ENCODE results near the gene NDUFB4. TPM values are rescaled to one million over a fixed set of nuclear protein-coding genes. Genes with fewer than 3 reads are reported as not detected.

Gene NDUFB4
- 117 and 121 TPM in 2 replicates for total RNA-seq

DNA sequence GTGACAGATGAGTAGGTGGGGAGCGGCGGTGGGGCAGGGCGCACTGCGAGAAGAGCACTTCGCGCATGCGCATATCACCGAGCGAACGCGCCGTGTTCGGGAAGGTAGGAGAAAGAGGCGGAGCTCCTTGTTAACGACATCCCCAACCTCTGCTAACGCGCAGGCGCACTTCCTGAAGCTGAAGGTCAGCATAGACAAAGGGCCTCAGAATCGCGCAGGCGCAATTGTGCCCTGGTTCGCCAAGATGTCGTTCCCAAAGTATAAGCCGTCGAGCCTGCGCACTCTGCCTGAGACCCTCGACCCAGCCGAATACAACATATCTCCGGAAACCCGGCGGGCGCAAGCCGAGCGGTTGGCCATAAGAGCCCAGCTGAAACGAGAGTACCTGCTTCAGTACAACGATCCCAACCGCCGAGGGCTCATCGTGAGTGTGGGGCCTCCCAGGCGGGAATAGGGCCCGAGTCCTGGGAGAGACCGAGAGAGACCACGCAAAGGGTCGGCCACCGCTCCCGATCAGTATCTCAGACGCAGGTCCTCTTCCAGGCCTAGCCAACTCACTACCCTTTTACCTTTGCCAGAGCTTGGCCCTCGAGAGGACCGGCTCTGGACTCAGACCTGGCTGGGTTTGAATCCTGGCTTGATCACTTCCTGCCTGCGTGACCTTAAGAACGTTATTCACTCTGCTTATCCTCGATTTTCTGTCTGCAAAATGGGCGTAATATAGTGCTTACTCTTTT, at the start of gene NDUFB4:
TSS of gene NDUFB4 (plus strand) at position 221 of the 737 bp plus-strand sequence. CDS start at position 245, 24 bp downstream.
- intact Hi-C loops (cut with micrococcal nuclease), result loop anchor here (1.0 to 10.0 kb wide), 15 partner anchors 35 to 1919 kb away; partner anchors contain the start of genes B4GALT4, CFAP91, COX17 and EAF2

GRCh38 chr3:120550546-120550945, 45.6 kb upstream of the NDUFB4 start:
- intact Hi-C loops (cut with micrococcal nuclease), result loop anchor here (10.0 kb wide), 1 partner anchor 846 kb away; the partner anchor contains the start of gene CFAP91

GRCh38 chr3:120552184-120553172, 43.7 kb upstream of the NDUFB4 start:
- intact Hi-C loops (cut with micrococcal nuclease), result loop anchor here (10.0 kb wide), 1 partner anchor 848 kb away; the partner anchor contains the start of gene CFAP91

DNA sequence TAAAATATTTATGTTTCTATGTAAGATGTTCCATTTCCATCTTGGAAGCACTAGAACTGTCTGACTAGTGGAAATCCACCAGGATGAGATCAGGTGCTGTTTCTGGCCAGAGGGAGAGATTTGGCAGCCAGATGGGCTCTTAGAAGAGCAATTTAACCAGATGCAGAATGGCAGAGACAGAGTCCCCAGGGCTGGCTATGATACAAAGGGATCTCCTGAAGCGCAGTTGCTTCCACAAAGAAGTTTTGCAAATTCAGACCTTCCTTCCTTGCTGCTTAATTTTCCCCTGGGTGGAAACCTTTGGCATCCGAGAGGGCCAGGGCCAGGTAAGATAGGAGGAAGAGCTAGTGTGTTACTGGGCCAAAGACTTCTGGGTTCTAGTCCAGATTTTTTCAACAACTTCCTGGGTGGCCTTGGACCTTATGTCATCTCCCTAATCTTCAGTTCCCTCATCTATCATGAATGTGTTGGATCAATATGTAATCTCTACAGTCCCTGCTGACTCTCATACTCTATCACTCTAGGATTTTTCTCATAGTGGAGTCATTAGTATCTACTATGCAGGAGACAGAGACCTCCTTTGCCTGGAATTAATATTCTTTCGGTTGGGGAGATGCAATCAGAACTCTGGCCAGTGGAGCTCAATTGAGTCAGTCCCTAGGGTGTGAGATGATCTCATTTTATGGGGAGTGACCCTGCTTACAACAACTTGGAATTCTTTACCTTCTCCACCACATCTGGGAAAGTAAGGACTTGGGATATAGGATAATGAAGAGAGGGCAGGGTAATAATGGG, 41.1 kb upstream of the NDUFB4 start:
- intact Hi-C loops (cut with micrococcal nuclease), result loop anchor here (10.0 kb wide), 1 partner anchor 850 kb away; the partner anchor contains the start of gene CFAP91

DNA sequence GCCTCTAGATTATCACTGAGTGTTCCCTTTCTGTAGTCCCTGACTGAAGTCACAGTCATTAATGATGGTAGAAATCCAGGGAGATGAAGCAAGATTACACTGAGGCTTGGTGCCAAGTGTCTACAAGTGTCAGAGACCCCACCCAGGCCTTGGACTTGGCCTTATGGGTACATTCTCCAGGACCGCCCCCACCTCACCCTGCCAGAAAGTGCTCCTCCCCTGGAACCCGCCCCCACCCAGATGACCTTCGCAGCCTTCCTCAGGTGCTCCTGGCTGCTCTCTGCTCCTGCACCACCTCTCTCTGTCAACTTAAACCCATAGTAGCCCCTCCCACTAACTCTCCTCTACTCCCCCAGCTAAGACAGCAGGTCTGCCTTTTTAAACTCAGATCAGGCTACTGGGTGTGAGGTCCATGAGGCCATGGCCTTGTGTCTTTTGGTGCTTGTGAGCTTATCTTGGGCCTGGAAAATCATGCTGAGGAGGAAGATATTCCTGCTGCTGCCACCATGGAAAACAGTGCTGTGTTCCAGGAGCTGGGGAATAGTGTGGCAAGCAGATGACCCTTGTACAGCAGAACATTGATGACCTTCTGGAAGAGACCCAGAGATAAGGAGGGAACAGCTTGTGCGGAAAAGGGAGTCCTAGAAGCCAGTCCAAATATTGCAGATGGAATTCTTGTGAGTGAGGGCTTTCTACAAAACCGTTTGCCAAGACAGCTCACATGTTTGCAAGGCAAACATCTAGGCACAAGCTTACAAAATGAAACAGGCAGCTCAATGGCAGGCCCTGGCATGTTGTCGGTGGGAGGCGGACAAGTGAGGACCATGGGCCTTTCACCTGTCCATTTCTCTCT, 40.3 kb upstream of the NDUFB4 start:
- intact Hi-C loops (cut with micrococcal nuclease), result loop anchor here (2.0 to 10.0 kb wide), 2 partner anchors 735 to 851 kb away; partner anchors contain the start of gene CFAP91

GRCh38 chr3:120557115-120557514, 39.0 kb upstream of the NDUFB4 start:
- intact Hi-C loops (cut with micrococcal nuclease), result loop anchor here (2.0 to 10.0 kb wide), 2 partner anchors 736 to 852 kb away; partner anchors contain the start of gene CFAP91

GRCh38 chr3:120558771-120559241, 37.3 kb upstream of the NDUFB4 start:
- intact Hi-C loops (cut with micrococcal nuclease), result loop anchor here (1.0 to 10.0 kb wide), 7 partner anchors 142 to 986 kb away; partner anchors contain the start of genes CFAP91, GSK3B and POLQ

GRCh38 chr3:120559242-120560061, 36.7 kb upstream of the NDUFB4 start:
- intact Hi-C loops (cut with micrococcal nuclease), result loop anchor here (1.0 to 10.0 kb wide), 8 partner anchors 142 to 985 kb away; partner anchors contain the start of genes CFAP91, GSK3B and POLQ

DNA sequence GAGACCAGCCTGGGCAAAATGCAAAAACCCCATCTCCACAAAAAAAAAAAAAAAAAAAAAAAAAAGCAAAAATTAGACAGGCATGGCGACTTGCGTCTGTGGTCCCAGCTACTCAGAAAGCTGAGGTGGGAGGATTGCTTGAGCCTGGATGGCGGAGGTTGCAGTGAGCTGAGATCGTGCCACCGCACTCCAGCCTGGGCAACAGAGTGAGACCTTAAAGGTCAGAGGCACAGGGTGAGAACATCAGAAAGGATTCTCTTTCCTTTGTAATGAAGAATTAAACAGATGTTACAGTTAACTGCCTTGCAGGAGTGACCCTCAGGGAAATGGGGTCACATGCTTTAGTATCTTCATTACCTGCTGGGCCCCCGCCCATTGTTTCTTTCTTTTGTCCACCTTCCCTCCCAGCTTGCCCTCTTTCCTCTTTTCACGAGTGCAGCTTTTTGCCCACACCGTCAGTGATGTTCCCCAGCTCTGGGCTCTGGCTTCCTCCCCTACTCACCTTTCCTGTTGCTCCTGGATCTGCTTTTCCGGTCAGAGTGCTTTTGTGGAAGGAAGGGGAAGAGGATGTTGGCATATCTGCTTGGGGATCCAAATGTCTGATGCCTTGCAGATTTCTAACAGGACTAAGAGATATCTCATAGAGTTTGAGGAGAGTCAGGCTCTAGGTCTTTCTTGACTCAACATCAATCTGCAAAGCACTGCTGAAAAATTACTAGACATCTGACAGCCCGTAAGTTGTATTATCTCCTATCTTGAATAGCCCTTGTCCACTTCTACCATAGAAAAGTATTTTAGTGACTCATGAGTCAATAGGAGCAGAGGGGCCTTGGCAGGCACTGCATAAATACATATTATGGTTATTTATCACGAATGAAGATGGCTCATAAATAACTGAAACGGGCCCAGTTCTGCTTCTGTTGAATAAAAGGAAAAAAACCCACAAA, 35.6 kb upstream of the NDUFB4 start:
- intact Hi-C loops (cut with micrococcal nuclease), result loop anchor here (1.0 to 5.0 kb wide), 5 partner anchors 36 to 235 kb away; partner anchors contain the start of genes GTF2E1, NDUFB4 and RABL3

- intact Hi-C loops (cut with micrococcal nuclease), result loop anchor here (1.0 to 5.0 kb wide), 5 partner anchors 35 to 234 kb away; partner anchors contain the start of genes GTF2E1, NDUFB4 and RABL3
Measured at GRCh38 chr3:120561251-120562045, 34.7 kb upstream of the NDUFB4 start.

- intact Hi-C loops (cut with micrococcal nuclease), result loop anchor here (5.0 kb wide), 1 partner anchor 154 kb away; no protein-coding TSS in a partner anchor
Measured at GRCh38 chr3:120563356-120564022, 32.6 kb upstream of the NDUFB4 start.

DNA sequence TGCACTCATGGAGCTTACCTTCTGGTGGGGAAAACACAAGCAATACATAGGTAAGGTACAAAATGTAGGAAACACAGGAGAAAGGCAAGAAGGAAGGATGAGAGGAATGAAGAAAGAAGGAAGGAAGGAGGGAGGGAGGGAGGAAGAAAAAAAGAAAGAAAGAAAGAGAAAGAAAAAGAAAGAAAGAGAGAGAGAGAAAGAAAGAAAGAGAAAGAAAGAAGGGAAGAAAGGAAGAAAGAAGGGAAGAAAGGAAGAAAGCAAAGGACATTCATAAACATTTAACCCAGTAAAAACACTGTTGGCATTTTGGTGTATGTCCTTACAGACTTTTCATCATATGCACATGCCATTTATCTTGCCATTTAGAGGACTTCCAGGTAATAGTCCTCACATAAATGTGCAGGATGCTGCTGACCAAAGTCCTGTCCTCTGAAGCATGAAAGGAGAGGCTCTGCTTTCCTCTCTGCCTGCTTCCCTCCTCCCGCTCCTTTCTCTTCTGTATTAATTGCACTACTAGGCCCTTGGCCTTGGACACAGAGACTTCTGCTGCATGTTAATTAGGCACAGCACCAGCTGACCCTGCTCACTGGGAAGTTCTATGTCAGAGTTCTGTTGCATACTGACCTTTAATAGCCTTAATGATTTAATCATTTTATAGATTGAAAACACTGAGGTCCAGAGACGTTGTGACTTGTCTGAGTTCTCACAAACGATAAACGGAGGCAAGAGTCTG, 29.7 kb upstream of the NDUFB4 start:
- intact Hi-C loops (cut with micrococcal nuclease), result no loop called here

DNA sequence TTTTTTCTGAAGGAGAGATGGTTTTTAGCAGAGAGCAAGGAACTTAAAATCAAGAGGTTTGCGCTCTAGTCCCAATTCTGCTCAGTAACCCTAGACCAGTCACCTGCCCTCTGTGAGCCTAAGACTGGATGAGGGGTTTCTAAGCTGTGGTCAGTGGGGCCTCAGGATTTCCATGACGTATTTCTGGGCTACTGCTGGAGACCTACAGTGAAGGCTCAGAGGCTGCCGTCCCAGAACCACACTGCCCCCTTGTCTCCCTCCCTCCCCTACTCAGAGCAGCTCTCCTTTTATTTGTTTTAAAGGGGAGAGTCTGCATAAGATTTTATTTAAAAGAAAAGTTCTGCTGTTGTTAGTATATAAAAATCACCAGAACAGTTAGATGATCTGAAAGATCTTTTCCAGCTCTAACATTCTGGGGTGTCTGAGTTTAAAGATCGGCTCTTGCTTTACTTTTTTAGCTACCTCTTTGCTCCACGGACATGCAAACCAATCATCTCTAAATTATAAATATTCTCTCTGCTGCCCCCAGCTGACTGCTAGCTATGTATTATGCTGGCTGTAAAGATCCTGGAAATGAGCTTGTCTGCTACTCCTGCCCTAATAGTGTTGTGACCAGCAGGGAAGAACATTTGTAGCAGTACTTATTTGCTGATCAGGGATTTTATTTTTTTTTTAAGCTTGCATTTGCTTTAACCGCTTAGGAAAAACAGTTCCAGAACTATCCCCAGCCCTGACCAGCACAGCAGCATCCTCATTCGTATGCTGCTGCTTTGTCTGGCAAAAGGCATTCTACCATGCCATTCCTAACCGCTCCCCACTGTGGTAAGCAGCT, 28.6 kb upstream of the NDUFB4 start:
- intact Hi-C loops (cut with micrococcal nuclease), result no loop called here

DNA sequence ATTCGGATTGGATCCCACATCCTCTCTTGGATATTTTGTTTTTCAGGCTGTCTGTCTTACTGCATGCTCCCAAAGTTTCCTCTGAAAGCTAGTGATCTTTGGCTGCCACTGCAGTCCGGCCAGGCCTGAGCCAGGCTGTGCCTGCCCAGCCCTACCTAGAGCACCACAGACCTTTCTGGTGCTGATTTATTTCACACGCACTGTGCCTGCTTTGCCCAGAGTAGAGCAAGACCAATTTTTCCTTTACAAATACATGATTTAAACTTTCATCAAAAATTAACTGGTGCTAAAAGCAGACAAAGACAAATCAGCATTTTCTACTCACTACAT, 28.0 kb upstream of the NDUFB4 start:
- intact Hi-C loops (cut with micrococcal nuclease), result no loop called here
